ENCODE measurements around the gene SLC28A1. TPM values are rescaled to one million over a fixed set of nuclear protein-coding genes. Genes with fewer than 3 reads are reported as not detected.
A peak's percentile ranks its signal among the peaks of the same experiment; 100 is the strongest.

The SLC28A1 gene
- total and polyA plus RNA-seq, 4 donors = 0.97 to 4.1 (median 2.4) TPM

- Histone ChIP-seq H3K27me3 (ENCODE audit: control insufficient read depth in 1 of 2, insufficient read depth in 2 of 2, low read length in 1 of 2) (no peaks in the 10 kb centered on the region), H3K27ac (ENCODE audit: low read depth in 1 of 2, low read length in 2 of 2) (peak overlapping the region; percentile 4 to 70), H3K4me3 (ENCODE audit: low read length in 2 of 2) (no peak overlapping the region), H3K4me1 (ENCODE audit: control insufficient read depth in 1 of 2, insufficient read depth in 2 of 2, low read length in 2 of 2) (peaks cover 7 to 10% of the 10 kb centered on the region in 2 donors), H3K9me3 (ENCODE audit: control insufficient read depth, low read length) (no peaks in the 10 kb centered on the region), H3K36me3 (ENCODE audit: control insufficient read depth in 1 of 2, insufficient read depth in 2 of 2, low read length in 1 of 2) (no peaks in the 10 kb centered on the region)
- intact Hi-C loops (cut with DNase I) = no loop called here
- ATAC-seq (ENCODE audit: low FRiP score) (no peak), DNase-seq (no peak)
- 48 to 54% methylated on average over 5 of the region's 5 CpGs for WGBS, 2 donors
Measured at GRCh38 chr15:84914351-84914750, 29.9 kb downstream of the SLC28A1 start.

DNA sequence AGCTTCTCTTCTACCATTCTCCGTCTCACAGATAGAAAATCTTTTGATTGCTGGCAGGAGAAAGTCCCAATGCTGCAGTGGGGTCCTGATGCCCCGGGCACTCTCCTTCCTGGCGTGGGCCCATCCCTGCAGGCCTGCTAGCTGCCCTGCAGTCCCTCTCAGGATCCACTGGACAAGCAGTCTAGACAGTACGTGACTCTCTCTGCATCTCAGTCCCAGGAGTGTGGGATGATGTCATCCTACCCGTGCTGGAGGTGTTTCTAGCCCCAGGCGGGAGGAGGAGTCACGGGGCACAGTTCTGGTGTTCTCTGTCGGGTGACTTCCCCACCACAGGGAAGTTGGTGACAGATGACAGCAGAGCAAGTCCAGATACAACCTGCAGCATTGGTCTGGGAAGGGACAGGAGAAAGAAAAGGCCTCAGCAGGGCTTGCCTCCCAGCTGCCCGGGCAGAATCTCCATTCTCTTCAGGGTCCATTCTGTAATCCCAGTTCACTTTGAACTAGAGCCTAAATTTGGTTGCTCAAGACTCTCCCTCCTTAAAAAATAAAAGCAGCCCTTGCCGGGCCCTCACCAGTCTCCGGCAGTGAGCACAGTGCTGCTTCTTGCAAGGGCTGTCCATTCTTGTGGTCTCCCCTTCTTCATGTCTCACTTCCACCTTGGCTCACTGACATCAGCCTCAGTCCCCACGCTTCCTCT lies 30.6 kb downstream of the SLC28A1 start:
- H3K27ac ChIP-seq (ENCODE audit: low read depth in 1 of 2, low read length in 2 of 2) = peak overlapping the region; percentile 12 to 70
- H3K27me3 ChIP-seq (ENCODE audit: control insufficient read depth in 1 of 2, insufficient read depth in 2 of 2, low read length in 1 of 2) = no peaks in the 10 kb centered on the region
- H3K4me1 ChIP-seq (ENCODE audit: control insufficient read depth in 1 of 2, insufficient read depth in 2 of 2, low read length in 2 of 2) = peaks cover 7 to 10% of the 10 kb centered on the region in 2 donors
- DNase-seq (peak; percentile 89 to 92), ATAC-seq (ENCODE audit: low FRiP score) (peak; percentile 65)
- H3K9me3 ChIP-seq (ENCODE audit: control insufficient read depth, low read length) = no peaks in the 10 kb centered on the region
- H3K36me3 ChIP-seq (ENCODE audit: control insufficient read depth in 1 of 2, insufficient read depth in 2 of 2, low read length in 1 of 2) = no peaks in the 10 kb centered on the region
- no peak overlapping the region for H3K4me3 ChIP-seq (ENCODE audit: low read length in 2 of 2)
- 7 to 13% methylated on average over 12 of the region's 12 CpGs for WGBS, 2 donors
- intact Hi-C loops (cut with DNase I) = loop anchor here (5.0 kb wide), 2 partner anchors 38 to 43 kb away; no protein-coding TSS in a partner anchor

GRCh38 chr15:84915606-84915958 lies 31.1 kb downstream of the SLC28A1 start:
- H3K9me3 ChIP-seq (ENCODE audit: control insufficient read depth, low read length) = no peaks in the 10 kb centered on the region
- no peak for DNase-seq
- H3K36me3 ChIP-seq (ENCODE audit: control insufficient read depth in 1 of 2, insufficient read depth in 2 of 2, low read length in 1 of 2) = no peaks in the 10 kb centered on the region
- no peaks in the 10 kb centered on the region for H3K27me3 ChIP-seq (ENCODE audit: control insufficient read depth in 1 of 2, insufficient read depth in 2 of 2, low read length in 1 of 2)
- H3K4me3 ChIP-seq (ENCODE audit: low read length in 2 of 2) = no peak overlapping the region
- ATAC-seq (ENCODE audit: low FRiP score) = no peak
- intact Hi-C loops (cut with DNase I) = loop anchor here (5.0 kb wide), 2 partner anchors 38 to 43 kb away; no protein-coding TSS in a partner anchor
- H3K27ac ChIP-seq (ENCODE audit: low read depth in 1 of 2, low read length in 2 of 2) = peak overlapping the region; percentile 12 to 70
- peaks cover 7 to 10% of the 10 kb centered on the region in 2 donors for H3K4me1 ChIP-seq (ENCODE audit: control insufficient read depth in 1 of 2, insufficient read depth in 2 of 2, low read length in 2 of 2)
- 29 to 34% methylated on average over 3 of the region's 3 CpGs for WGBS, 2 donors

DNA sequence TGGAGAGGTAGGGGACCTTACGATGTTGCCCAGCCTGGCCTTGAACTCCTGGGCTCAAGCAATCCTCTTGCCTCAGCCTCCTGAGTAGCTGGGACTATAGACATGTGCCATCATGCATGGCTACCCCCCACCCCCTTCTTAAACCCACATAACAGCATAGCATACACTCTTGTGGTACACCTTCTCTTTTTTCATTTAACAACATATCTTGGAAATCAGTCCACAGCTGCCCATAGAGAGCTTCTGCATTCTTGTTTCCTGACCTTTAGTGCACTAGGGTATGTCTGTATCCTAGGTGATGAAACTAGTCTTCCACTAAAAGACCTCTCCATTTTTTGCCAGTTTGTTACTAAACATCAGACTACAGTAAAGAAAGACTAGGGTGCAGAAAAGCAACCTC lies 33.0 kb downstream of the SLC28A1 start:
- intact Hi-C loops (cut with DNase I) = loop anchor here (5.0 kb wide), 2 partner anchors 40 to 45 kb away; no protein-coding TSS in a partner anchor
- H3K4me1 ChIP-seq (ENCODE audit: control insufficient read depth in 1 of 2, insufficient read depth in 2 of 2, low read length in 2 of 2) = peaks cover 5 to 6% of the 10 kb centered on the region in 2 donors
- no peaks in the 10 kb centered on the region for H3K36me3 ChIP-seq (ENCODE audit: control insufficient read depth in 1 of 2, insufficient read depth in 2 of 2, low read length in 1 of 2)
- H3K9me3 ChIP-seq (ENCODE audit: control insufficient read depth, low read length) = no peaks in the 10 kb centered on the region
- no peak overlapping the region for H3K27ac ChIP-seq (ENCODE audit: low read depth in 1 of 2, low read length in 2 of 2)
- H3K27me3 ChIP-seq (ENCODE audit: control insufficient read depth in 1 of 2, insufficient read depth in 2 of 2, low read length in 1 of 2) = no peaks in the 10 kb centered on the region
- 89 to 95% methylated on average over 1 of the region's 1 CpG for WGBS, 2 donors
- ATAC-seq (ENCODE audit: low FRiP score) (no peak), DNase-seq (no peak)
- no peak overlapping the region for H3K4me3 ChIP-seq (ENCODE audit: low read length in 2 of 2)

- no peaks in the 10 kb centered on the region for H3K9me3 ChIP-seq (ENCODE audit: control insufficient read depth, low read length)
- no peak overlapping the region for H3K27ac ChIP-seq (ENCODE audit: low read depth in 1 of 2, low read length in 2 of 2)
- H3K36me3 ChIP-seq (ENCODE audit: control insufficient read depth in 1 of 2, insufficient read depth in 2 of 2, low read length in 1 of 2) = no peaks in the 10 kb centered on the region
- WGBS, 2 donors = 89 to 90% methylated on average over 2 of the region's 2 CpGs
- no peaks in the 10 kb centered on the region for H3K27me3 ChIP-seq (ENCODE audit: control insufficient read depth in 1 of 2, insufficient read depth in 2 of 2, low read length in 1 of 2)
- no peak for ATAC-seq (ENCODE audit: low FRiP score)
- peaks cover 0 to 5% of the 10 kb centered on the region in 2 donors for H3K4me1 ChIP-seq (ENCODE audit: control insufficient read depth in 1 of 2, insufficient read depth in 2 of 2, low read length in 2 of 2)
- no peak for DNase-seq
- intact Hi-C loops (cut with DNase I) = loop anchor here (5.0 kb wide), 2 partner anchors 42 to 47 kb away; no protein-coding TSS in a partner anchor
- H3K4me3 ChIP-seq (ENCODE audit: low read length in 2 of 2) = no peak overlapping the region
Measured at GRCh38 chr15:84919106-84919667, 34.7 kb downstream of the SLC28A1 start.

GRCh38 chr15:84921121-84921520 lies 36.7 kb downstream of the SLC28A1 start:
- intact Hi-C loops (cut with DNase I) = no loop called here
- no peak for DNase-seq
- Histone ChIP-seq H3K4me1 (ENCODE audit: control insufficient read depth in 1 of 2, insufficient read depth in 2 of 2, low read length in 2 of 2) (no peaks in the 10 kb centered on the region), H3K9me3 (ENCODE audit: control insufficient read depth, low read length) (no peaks in the 10 kb centered on the region), H3K4me3 (ENCODE audit: low read length in 2 of 2) (no peak overlapping the region), H3K27me3 (ENCODE audit: control insufficient read depth in 1 of 2, insufficient read depth in 2 of 2, low read length in 1 of 2) (no peaks in the 10 kb centered on the region), H3K27ac (ENCODE audit: low read depth in 1 of 2, low read length in 2 of 2) (no peak overlapping the region), H3K36me3 (ENCODE audit: control insufficient read depth in 1 of 2, insufficient read depth in 2 of 2, low read length in 1 of 2) (no peaks in the 10 kb centered on the region)
- no peak for ATAC-seq (ENCODE audit: low FRiP score)
- WGBS, 2 donors = 82 to 87% methylated on average over 2 of the region's 2 CpGs

DNA sequence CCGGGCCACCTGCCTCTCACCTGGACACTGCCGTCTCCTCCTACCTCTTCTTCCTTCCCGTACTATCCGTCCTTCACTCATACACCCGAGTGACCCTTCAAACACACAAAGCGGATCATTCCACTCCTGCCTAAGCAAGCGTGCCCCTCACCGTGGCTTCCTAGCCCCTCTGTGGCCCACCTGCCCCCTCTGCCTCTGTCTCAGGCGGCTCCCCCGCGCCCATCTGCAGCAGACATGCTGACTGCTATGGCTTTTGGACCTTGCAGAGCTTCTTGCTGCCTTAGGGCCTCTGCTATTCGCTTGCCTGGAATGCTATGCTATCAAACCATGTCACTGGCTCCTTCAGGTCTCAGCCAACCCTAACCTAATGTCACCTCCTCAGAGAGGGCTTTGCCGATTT lies 38.1 kb downstream of the SLC28A1 start:
- no peaks in the 10 kb centered on the region for H3K4me1 ChIP-seq (ENCODE audit: control insufficient read depth in 1 of 2, insufficient read depth in 2 of 2, low read length in 2 of 2)
- no peaks in the 10 kb centered on the region for H3K9me3 ChIP-seq (ENCODE audit: control insufficient read depth, low read length)
- intact Hi-C loops (cut with DNase I) = no loop called here

GRCh38 chr15:84924077-84924731 lies 39.7 kb downstream of the SLC28A1 start:
- intact Hi-C loops (cut with DNase I) = no loop called here
- Histone ChIP-seq H3K9me3 (ENCODE audit: control insufficient read depth, low read length) (no peaks in the 10 kb centered on the region), H3K27ac (ENCODE audit: low read depth in 1 of 2, low read length in 2 of 2) (no peak overlapping the region), H3K4me1 (ENCODE audit: control insufficient read depth in 1 of 2, insufficient read depth in 2 of 2, low read length in 2 of 2) (no peaks in the 10 kb centered on the region), H3K36me3 (ENCODE audit: control insufficient read depth in 1 of 2, insufficient read depth in 2 of 2, low read length in 1 of 2) (no peaks in the 10 kb centered on the region), H3K4me3 (ENCODE audit: low read length in 2 of 2) (no peak overlapping the region), H3K27me3 (ENCODE audit: control insufficient read depth in 1 of 2, insufficient read depth in 2 of 2, low read length in 1 of 2) (no peaks in the 10 kb centered on the region)
- ATAC-seq (ENCODE audit: low FRiP score) (no peak), DNase-seq (no peak)
- 57 to 60% methylated on average over 4 of the region's 4 CpGs for WGBS, 2 donors

More for the DNA sequence above, 38.1 kb downstream of the SLC28A1 start:
- 94 to 96% methylated on average over 13 of the region's 13 CpGs for WGBS, 2 donors
- H3K4me3 ChIP-seq (ENCODE audit: low read length in 2 of 2) = no peak overlapping the region
- ATAC-seq (ENCODE audit: low FRiP score) (no peak), DNase-seq (no peak)
- H3K27ac ChIP-seq (ENCODE audit: low read depth in 1 of 2, low read length in 2 of 2) = no peak overlapping the region
- H3K36me3 ChIP-seq (ENCODE audit: control insufficient read depth in 1 of 2, insufficient read depth in 2 of 2, low read length in 1 of 2) = no peaks in the 10 kb centered on the region
- H3K27me3 ChIP-seq (ENCODE audit: control insufficient read depth in 1 of 2, insufficient read depth in 2 of 2, low read length in 1 of 2) = no peaks in the 10 kb centered on the region

Data from aorta (tissue), 5 donors.